A549 treated with CORT108297 at 1 μM for 4 hours (cell line): ENCODE results near the gene TMUB2. TPM values are rescaled to one million over a fixed set of nuclear protein-coding genes. Genes with fewer than 3 reads are reported as not detected.

Source experiments
- total RNA-seq: library from RNA; stranded (reverse); fragments of 200-300 nt; extraction: Qiagen RNA extraction; gene quantifications from 5 replicates; pipeline ENCODE4 v1.2.3, GENCODE V29; 2022

Gene TMUB2
- total RNA-seq, result 36.3 to 46.3 TPM (median 45.0 TPM) in 5 replicates

GRCh38 chr17:44186307-44187130 lies at the start of gene TMUB2:
Gene TMUB2, plus strand, starts transcription at chr17:44186972. Its CDS starts 737 bp downstream, at chr17:44187709.

DNA sequence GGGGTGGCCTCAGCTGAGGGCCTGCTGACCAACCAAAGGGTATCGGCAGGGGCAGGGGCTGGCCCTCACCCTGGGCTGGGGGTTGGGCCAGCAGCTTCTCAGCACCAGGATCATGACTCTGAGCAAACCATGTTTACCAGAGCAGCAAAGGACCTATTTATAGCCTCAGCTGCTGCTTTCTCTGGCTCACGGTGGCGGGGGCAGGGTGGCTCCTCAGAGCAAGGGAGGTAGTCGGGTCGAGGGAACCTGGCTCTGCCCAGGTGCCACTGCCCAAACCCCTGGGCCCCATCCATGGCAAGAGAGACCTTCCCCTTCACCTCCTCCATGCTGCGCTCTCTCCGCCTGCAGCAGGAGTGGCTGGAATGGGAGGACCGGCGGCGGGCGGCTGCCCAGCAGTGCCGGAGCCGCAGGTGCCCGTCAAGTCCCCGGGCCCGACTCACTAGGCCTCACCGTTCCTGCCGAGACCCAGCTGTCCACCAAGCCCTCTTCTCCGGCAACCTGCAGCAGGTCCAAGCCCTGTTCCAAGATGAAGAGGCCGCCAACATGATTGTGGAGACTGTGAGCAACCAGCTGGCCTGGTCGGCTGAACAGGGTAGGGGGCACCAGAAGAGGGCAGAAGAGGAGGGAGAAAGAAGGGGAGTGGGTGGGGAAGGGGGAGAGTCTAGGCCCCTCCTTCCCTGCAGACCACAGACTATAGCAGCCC lies 16.1 kb upstream of the TMUB2 start, which contains the start of gene ASB16:
ASB16 (plus strand) TSS at position 206 of the 703 bp plus-strand sequence; CDS start at position 292, 86 bp downstream.

GRCh38 chr17:44199553-44200477 lies 13.0 kb downstream of the TMUB2 start, which contains the start of gene ATXN7L3:
Gene ATXN7L3, minus strand, starts transcription at chr17:44199884. Its CDS starts 1,814 bp downstream, at chr17:44198070.

GRCh38 chr17:44219616-44220212 lies 32.9 kb downstream of the TMUB2 start, which contains the start of gene UBTF:
Gene UBTF, minus strand, starts transcription at chr17:44219675. Its CDS starts 1,446 bp downstream, at chr17:44218229.

Other genes starting within 250 kb of the TMUB2 start
- 0.22 TPM in 1 of 5 replicates, not detected in the others for gene PPY, start 244.5 kb upstream of the TMUB2 start, total RNA-seq
- gene PYY, start 233.0 kb upstream of the TMUB2 start, total RNA-seq, result 0.13 TPM in 1 of 5 replicates, not detected in the others
- gene NAGS, start 182.3 kb upstream of the TMUB2 start, total RNA-seq, result 0.84 to 1.2 TPM (median 1.1 TPM) in 5 replicates
- gene TMEM101, start 172.0 kb upstream of the TMUB2 start, total RNA-seq, result 26.9 to 35.9 TPM (median 34.2 TPM) in 5 replicates
- gene LSM12, start 120.3 kb upstream of the TMUB2 start, total RNA-seq, result 50.2 to 53.0 TPM (median 51.7 TPM) in 5 replicates
- gene G6PC3, start 116.2 kb upstream of the TMUB2 start, total RNA-seq, result 116 to 180 TPM (median 171 TPM) in 5 replicates
- gene HDAC5, start 63.3 kb upstream of the TMUB2 start, total RNA-seq, result 13.6 to 17.2 TPM (median 15.6 TPM) in 5 replicates
- gene HROB, start 45.0 kb upstream of the TMUB2 start, total RNA-seq, result 8.9 to 10.6 TPM (median 9.4 TPM) in 5 replicates
- 0.04 to 0.08 TPM (median 0.05 TPM) in 3 of 5 replicates, not detected in the others for gene ASB16, start 16.3 kb upstream of the TMUB2 start, total RNA-seq
- 51.9 to 71.6 TPM (median 67.8 TPM) in 5 replicates for gene ATXN7L3, start 12.9 kb downstream of the TMUB2 start, total RNA-seq
- 97.8 to 105 TPM (median 100 TPM) in 5 replicates for gene UBTF, start 32.7 kb downstream of the TMUB2 start, total RNA-seq
- gene SLC4A1, start 81.2 kb downstream of the TMUB2 start, total RNA-seq, result 0.01 TPM in 1 of 5 replicates, not detected in the others
- 0.55 to 1.3 TPM (median 0.57 TPM) in 5 replicates for gene RUNDC3A, start 121.6 kb downstream of the TMUB2 start, total RNA-seq
- 144 to 215 TPM (median 212 TPM) in 5 replicates for gene SLC25A39, start 137.9 kb downstream of the TMUB2 start, total RNA-seq
- gene GRN, start 158.3 kb downstream of the TMUB2 start, total RNA-seq, result 215 to 265 TPM (median 248 TPM) in 5 replicates
- gene FAM171A2, start 176.9 kb downstream of the TMUB2 start, total RNA-seq, result 2.5 to 5.2 TPM (median 4.2 TPM) in 5 replicates
- gene ITGA2B, start 202.7 kb downstream of the TMUB2 start, total RNA-seq, result 0.78 to 1.9 TPM (median 1.6 TPM) in 5 replicates